Measurements from ENCODE around the gene PGGHG.
"Not testable (repeated sequence)": the region's sequence is repeated elsewhere in the genome, so short reads cannot be mapped to it uniquely, and the experiment has no call there.

The PGGHG gene

GRCh38 chr11:332651-333480 is 43.9 kb downstream of the PGGHG start:
- no peak for DNase-seq

GRCh38 chr11:333616-334263 is 44.8 kb downstream of the PGGHG start:
- not testable (repeated sequence) for DNase-seq

DNA sequence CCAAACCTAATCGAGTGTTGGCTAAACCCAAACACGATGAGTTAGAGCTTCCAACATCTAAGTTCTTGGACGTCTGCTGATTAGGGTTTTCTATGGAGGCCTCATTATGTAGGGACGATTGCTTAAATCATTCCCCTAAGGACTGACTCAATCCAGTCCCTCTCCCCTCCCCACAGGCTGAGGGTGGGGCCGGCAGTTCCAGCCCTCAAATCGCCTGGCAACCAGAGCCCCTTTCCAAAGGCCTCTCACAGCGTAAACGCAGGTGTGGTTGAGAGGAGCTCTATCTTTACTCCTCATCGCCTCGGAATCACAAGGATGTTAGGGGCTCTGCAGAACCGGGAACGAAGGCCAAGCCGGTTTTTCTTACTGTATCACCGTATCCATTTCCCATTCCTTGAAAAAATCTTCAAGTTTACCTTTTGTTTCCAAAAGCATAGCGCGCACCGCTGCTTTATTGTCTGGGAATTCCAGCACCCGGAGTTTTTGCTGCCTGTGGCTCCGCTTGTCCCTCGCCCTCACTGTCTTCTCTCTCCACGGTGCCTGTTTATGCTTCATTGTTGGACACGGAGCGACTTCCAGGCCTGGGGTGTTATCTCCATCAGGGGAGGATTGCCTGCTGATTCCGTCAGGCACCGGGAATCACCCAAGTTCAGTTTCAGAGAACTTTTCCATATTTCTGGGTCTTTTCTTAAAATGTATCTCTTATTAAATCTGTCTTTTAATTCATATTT is 45.5 kb downstream of the PGGHG start:
- no peak for DNase-seq

DNA sequence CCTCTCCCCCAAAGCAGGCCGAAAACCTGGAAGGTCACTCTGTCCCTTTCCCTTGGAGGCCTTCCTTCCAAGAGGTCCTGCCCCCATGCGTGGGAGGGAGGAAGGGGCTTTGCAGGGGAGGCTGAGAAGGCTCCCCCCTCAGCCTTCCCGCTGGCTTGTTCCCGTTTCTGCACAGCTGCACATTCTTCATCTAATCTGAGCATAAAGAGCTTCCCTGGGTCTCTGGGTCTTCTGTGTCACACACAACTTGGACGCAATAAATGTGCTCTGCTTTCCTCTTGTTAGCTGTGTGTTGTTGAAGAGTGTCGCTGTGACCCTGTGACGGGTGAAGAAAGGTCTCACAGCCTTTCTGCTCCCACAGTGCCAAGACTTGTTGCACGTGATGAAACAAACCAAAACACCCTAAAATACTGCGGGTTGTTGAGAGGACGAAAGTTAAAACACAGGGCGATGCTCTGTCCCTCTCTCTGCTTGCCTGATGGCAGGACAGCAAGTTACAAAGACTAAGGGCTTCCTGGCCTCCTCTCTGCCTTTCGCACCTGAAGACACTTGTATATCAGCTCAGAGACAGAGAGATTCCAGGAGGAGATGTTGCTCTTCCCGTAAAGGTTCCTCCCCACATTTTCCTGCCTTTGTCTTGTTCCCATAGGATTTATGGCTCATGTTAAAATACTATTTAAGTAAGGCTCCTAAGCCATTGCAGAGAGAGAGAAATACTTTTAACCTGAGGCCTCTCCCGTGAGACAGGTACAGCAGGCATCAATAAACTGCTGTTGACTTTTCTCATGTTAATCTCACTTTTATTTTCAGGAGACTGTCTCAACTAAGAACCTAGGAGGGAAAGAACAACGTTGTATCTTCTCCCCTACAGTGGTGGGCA is 47.1 kb downstream of the PGGHG start:
- DNase-seq, result no peak

DNA sequence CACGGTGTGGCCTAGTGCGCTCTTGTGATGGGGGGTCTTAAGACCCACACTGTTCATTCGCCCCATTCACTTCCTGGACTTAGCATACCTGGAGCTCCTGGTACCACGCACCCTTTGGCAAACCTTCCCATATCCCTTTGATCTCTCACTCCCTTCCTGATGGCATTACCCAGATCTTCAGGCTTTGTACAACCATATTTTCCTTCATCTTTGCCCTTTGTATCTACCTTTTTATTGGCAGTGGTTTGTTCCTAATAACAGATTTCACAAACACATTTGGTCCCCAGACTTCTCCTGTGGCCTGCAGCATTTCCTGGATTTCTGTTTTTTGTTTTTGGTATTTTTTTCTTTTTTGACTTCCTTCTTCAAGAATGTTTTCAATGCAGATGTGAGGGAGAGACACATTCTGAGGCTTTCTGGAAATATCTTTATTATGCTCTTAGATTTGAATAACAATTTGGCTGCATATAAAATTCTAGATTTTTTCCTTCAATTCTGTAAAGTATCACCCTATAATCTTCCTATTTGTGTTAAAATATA is 47.8 kb downstream of the PGGHG start:
- DNase-seq, result no peak

- DNase-seq, result no peak
Observed at GRCh38 chr11:337711-338110, 48.8 kb downstream of the PGGHG start.

DNA sequence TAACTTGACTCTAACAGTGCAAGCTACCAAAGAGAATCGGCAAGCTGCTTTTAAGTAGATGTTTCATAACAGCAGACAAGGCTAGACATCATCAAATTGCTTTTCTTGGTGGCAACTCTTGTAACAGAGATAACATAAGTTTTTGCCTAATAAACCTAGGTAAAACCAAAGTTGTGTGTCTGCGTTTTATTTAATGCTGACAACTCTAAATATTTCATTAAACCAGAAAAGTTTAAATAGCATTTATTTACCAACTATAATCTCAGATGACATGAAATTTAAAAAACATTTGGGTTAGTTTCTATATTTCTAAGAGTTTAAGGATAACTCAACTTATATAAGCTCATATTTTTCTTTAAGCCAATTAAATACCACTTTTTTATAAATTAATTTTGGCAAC is 51.0 kb downstream of the PGGHG start:
- DNase-seq, result no peak

- no peak for DNase-seq
Observed at GRCh38 chr11:340539-341512, 51.9 kb downstream of the PGGHG start.

- no peak for DNase-seq
Observed at GRCh38 chr11:342328-342727, 53.4 kb downstream of the PGGHG start.

- no peak for DNase-seq
Observed at GRCh38 chr11:344836-345578, 56.1 kb downstream of the PGGHG start.
